Lower leg skin (tissue), 3 donors: ENCODE data around the gene ARHGAP22.

ENCODE experiments used
- CTCF ChIP-seq, 3 donors: fragments of 450-650 bp; IDR thresholded peaks; one replicate each; pipeline ENCODE4 v1.5.1; 2016; ENCODE audit warnings: antibody characterized with exemption in 3 of 3, mild to moderate bottlenecking in 3 of 3, moderate library complexity in 2 of 3
- POLR2A ChIP-seq, 2 donors: fragments of 450-650 bp; IDR thresholded peaks; one replicate each; pipeline ENCODE4 v1.6.1; 2016 to 2017; ENCODE audit warnings: antibody characterized with exemption in 2 of 2, mild to moderate bottlenecking in 1 of 2, moderate library complexity in 1 of 2

DNA sequence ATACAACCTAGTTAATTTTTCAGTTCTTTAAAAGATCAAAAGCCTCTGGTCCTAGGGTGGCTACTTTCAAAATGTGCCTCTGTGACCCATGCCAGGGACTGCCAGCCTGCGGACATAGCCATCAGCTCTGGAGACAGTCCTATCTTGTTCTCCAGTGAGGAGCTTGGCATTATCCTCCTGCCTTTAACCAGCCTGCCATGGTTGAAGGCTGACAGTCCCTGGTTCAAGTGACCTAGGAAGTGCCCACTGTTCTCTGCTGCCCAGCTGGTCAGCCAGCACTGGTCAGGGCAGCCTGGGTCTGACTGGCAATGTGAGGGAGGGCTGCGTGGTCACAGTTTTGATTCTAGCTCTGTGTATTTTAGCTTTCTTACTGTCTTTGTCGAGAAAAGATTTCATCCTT is 18.1 kb upstream of the ARHGAP22 start:
- TF ChIP-seq CTCF (IDR thresholded peaks at IDR 0.05) (no peak), POLR2A (IDR thresholded peaks at IDR 0.05) (no peak)
